ENCODE data around the gene ATXN7L3B.

ATXN7L3B gene

DNA sequence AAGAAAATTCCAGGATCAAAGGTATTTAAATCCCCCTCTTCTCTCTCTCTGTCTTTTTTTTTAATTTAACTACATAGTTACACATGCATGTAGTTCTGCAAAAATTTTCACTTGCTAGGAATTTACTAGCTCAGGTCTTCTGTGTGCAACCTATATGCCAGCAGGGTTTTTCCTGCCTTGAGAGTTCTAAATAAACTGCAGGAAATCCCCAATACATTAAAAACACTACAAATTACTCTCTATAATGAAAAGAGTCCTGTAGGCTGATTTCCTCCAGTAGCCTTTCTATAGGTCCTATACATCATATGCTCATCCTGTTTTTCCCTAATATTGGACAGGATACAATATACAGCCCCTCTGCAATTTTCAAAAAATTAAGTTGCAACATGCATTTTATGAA is 27.7 kb upstream of the ATXN7L3B start:
- no peak for DNase-seq (ENCODE audit: low read depth)
- no peak overlapping the region for H3K4me3 ChIP-seq (replicated peaks; ENCODE audit: low read depth, low read length)
- TF ChIP-seq, protein P1, sequence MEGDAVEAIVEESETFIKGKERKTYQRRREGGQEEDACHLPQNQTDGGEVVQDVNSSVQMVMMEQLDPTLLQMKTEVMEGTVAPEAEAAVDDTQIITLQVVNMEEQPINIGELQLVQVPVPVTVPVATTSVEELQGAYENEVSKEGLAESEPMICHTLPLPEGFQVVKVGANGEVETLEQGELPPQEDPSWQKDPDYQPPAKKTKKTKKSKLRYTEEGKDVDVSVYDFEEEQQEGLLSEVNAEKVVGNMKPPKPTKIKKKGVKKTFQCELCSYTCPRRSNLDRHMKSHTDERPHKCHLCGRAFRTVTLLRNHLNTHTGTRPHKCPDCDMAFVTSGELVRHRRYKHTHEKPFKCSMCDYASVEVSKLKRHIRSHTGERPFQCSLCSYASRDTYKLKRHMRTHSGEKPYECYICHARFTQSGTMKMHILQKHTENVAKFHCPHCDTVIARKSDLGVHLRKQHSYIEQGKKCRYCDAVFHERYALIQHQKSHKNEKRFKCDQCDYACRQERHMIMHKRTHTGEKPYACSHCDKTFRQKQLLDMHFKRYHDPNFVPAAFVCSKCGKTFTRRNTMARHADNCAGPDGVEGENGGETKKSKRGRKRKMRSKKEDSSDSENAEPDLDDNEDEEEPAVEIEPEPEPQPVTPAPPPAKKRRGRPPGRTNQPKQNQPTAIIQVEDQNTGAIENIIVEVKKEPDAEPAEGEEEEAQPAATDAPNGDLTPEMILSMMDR (IDR thresholded peaks at IDR 0.05; ENCODE audit: low read length, missing control alignments) = no peak

DNA sequence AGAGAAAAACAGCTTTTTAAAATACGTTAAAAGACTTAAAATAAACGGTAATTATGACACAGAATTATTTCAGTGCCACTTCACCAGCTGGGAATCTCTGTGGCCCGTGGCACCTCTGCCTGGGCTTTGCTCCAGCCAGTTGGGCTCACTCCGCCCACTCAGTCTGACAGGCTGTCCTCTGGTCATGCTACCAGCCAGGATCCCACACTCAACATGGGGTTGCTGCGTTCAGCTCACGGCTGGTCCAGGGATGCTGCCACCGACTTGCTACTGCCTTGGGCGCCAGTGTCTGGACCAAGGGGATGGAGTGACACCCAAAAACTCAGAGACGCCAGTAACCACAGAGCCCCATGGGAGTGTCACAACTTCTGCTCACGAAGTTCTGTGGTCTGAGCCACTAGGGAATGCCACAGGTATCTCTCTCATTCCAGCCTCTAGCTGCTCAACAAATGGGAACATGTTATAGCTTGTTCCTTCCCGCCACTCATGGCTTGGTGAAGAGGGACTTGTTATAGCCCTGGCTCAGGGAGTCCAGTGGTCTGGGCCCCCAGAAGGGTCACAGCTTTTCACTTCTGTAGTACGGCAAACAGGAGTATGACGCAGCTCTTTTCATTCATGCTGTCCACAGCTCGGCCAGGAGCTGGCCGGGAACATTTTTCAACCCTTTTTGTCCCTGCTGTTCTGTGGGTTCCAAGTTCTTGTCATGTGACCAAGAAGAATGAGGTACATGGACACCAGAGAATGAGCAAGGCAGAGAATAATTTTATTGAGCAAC is 23.4 kb upstream of the ATXN7L3B start:
- no peak overlapping the region for H3K4me3 ChIP-seq (replicated peaks; ENCODE audit: low read depth, low read length)
- TF ChIP-seq, protein P1 (IDR thresholded peaks at IDR 0.05; ENCODE audit: low read length, missing control alignments) = no peak
- no peak for DNase-seq (ENCODE audit: low read depth)

GRCh38 chr12:74515849-74516248 is 21.8 kb upstream of the ATXN7L3B start:
- DNase-seq (ENCODE audit: low read depth) = no peak
- TF ChIP-seq, protein P1 (IDR thresholded peaks at IDR 0.05; ENCODE audit: low read length, missing control alignments) = no peak
- H3K4me3 ChIP-seq (replicated peaks; ENCODE audit: low read depth, low read length) = no peak overlapping the region

DNA sequence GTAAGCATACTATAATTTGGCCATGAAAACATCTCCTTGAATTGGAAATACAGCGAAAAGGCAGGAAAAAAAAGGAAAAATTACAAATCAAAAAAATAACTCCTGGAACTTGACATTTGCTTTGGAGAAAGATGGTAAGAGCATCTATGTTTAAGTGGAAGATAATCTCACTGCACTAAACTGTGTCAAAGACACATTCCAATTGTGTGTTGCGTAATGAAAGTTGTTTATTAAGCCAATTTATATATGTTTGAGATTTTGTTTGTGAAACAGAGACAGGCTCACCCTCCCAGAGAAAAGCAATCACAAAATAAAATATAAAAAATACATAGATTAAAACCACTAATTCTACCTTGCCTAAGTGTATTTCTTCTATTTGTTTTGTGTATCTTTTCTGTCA is 11.1 kb upstream of the ATXN7L3B start:
- TF ChIP-seq, protein P1 (IDR thresholded peaks at IDR 0.05; ENCODE audit: low read length, missing control alignments) = no peak
- H3K4me3 ChIP-seq (replicated peaks; ENCODE audit: low read depth, low read length) = no peak overlapping the region
- DNase-seq (ENCODE audit: low read depth) = no peak

GRCh38 chr12:74527491-74527890 is 10.1 kb upstream of the ATXN7L3B start:
- no peak for DNase-seq (ENCODE audit: low read depth)
- TF ChIP-seq, protein P1 (IDR thresholded peaks at IDR 0.05; ENCODE audit: low read length, missing control alignments) = no peak
- no peak overlapping the region for H3K4me3 ChIP-seq (replicated peaks; ENCODE audit: low read depth, low read length)

- H3K4me3 ChIP-seq (replicated peaks; ENCODE audit: low read depth, low read length) = no peak overlapping the region
- TF ChIP-seq, protein P1 (IDR thresholded peaks at IDR 0.05; ENCODE audit: low read length, missing control alignments) = no peak
- DNase-seq (ENCODE audit: low read depth) = no peak
These were observed 7.0 kb upstream of the ATXN7L3B start for GRCh38 chr12:74530676-74531075.

- DNase-seq (ENCODE audit: low read depth) = no peak
- no peak overlapping the region for H3K4me3 ChIP-seq (replicated peaks; ENCODE audit: low read depth, low read length)
- TF ChIP-seq, protein P1 (IDR thresholded peaks at IDR 0.05; ENCODE audit: low read length, missing control alignments) = no peak
These were observed 2.1 kb upstream of the ATXN7L3B start for GRCh38 chr12:74535536-74535935.
